ENCODE measurements around the gene PPARGC1A.

PPARGC1A gene

GRCh38 chr4:23750125-23750524 is 139.7 kb downstream of the PPARGC1A start:
- Histone ChIP-seq H3K27me3 (no peaks in the 10 kb centered on the region), H3K27ac (no peak overlapping the region), H3K9ac (no peak overlapping the region), H3K4me1 (no peaks in the 10 kb centered on the region), H3K4me3 (no peak overlapping the region), H3K4me2 (no peak overlapping the region), H3K36me3 (no peaks in the 10 kb centered on the region), H3K9me3 (replicated peaks in 1 of 11) (peaks cover 0 to 7% (median 0%) of the 10 kb centered on the region in 11 experiments; a peak in 2 of 22 replicates), H4K20me1 (no peaks in the 10 kb centered on the region)
- TF ChIP-seq Cebpa-rat (IDR thresholded peaks at IDR 0.05), result no peak

DNA sequence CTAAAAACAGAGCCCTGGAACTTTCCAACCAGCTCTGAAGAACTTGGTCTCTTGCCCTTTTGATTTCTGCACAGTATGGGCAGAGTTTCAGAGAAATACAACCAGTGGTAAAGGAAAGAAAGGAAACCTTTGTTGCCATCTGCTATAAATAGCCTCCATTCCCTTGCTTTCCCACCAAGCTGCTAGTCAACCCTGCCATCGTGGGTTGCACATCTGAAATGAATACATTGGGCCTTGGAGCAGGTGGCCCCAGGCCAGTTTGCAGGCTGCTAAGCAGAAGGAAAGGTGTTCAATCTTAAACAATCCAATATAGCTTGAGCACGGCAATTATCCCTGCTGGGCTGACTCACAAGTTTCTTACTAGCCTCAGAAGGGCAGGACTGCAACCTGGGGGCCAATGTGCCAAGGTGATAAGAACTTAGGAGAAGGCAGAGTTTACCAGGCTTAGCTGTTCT is 142.5 kb downstream of the PPARGC1A start:
- H3K4me3 ChIP-seq, result no peak overlapping the region
- no peak for TF ChIP-seq Cebpa-rat (IDR thresholded peaks at IDR 0.05)
- H3K27ac ChIP-seq, result no peak overlapping the region
- H3K27me3 ChIP-seq, result no peaks in the 10 kb centered on the region
- H3K4me2 ChIP-seq, result no peak overlapping the region
- peaks cover 0 to 8% (median 0%) of the 10 kb centered on the region in 11 experiments; a peak in 2 of 22 replicates for H3K9me3 ChIP-seq (replicated peaks in 1 of 11)
- H3K36me3 ChIP-seq, result no peaks in the 10 kb centered on the region
- H4K20me1 ChIP-seq, result no peaks in the 10 kb centered on the region
- no peaks in the 10 kb centered on the region for H3K4me1 ChIP-seq
- H3K9ac ChIP-seq, result no peak overlapping the region

DNA sequence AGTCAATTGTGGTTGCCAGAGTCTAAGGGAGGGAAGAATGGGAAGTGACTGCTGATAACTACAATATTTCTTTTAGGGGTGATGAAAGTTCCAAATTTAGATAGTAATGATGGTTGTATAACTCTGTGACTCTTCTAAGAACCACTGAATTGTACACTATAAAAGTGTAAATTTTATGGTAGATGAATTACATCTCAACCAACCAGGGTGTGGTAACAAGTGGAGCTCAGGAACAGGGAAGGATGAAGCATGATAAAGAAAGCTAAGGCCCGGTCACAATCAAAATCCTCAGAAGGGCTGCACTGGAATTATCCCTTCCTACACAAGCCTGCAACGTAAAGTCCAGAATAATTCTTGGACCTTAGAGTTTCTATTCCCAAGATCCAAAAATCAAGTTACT is 143.2 kb downstream of the PPARGC1A start:
- no peak for TF ChIP-seq Cebpa-rat (IDR thresholded peaks at IDR 0.05)

DNA sequence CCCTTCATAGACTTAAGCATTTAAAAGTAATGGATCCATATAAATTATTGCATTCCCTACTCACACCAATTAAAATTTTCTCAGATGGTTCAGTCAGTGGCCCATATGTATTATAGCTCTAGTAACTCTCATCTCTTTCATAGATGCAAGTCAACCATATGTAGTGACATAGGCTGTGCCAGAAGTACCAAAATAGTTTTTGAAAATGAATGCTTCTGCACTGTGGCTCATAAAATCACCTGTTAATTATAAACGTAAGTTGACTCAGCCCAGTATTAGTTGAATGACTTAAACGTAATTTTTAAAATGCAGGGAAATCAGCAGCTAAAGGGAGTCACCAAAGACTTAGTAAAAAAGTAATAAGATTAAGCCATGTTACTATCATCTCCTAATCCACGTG is 143.8 kb downstream of the PPARGC1A start:
- Histone ChIP-seq H3K4me3 (no peak overlapping the region), H4K20me1 (no peaks in the 10 kb centered on the region), H3K27ac (no peak overlapping the region), H3K4me2 (no peak overlapping the region), H3K9ac (no peak overlapping the region), H3K27me3 (no peaks in the 10 kb centered on the region), H3K9me3 (replicated peaks in 1 of 11) (peaks cover 0 to 8% (median 0%) of the 10 kb centered on the region in 11 experiments; a peak in 2 of 22 replicates), H3K4me1 (no peaks in the 10 kb centered on the region), H3K36me3 (no peaks in the 10 kb centered on the region)
- TF ChIP-seq Cebpa-rat (IDR thresholded peaks at IDR 0.05), result no peak

More for the DNA sequence above, 143.2 kb downstream of the PPARGC1A start:
- Histone ChIP-seq H3K4me3 (no peak overlapping the region), H3K27me3 (no peaks in the 10 kb centered on the region), H4K20me1 (no peaks in the 10 kb centered on the region), H3K36me3 (no peaks in the 10 kb centered on the region), H3K4me2 (no peak overlapping the region), H3K9me3 (replicated peaks in 1 of 11) (peaks cover 0 to 8% (median 0%) of the 10 kb centered on the region in 11 experiments; a peak in 2 of 22 replicates), H3K27ac (no peak overlapping the region), H3K9ac (no peak overlapping the region), H3K4me1 (no peaks in the 10 kb centered on the region)

DNA sequence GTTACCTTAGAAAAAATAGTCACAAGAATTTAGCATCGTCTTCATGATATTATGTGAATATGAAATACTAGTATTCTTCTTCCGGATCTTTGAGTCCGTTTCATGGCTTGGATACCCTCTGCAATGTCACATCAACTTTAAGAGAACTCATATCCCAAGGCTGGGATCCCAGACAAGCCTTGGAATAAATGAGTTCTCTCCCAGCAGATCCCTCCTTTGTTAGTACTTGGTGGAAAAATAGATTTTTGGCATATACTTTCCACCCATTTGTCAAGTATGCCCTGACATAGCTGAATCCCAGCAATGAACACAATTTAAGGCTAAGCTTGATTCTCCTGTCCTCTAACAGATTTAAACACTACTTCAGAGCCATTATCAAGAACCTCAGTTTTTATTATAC is 144.5 kb downstream of the PPARGC1A start:
- no peak overlapping the region for H3K4me2 ChIP-seq
- no peak overlapping the region for H3K9ac ChIP-seq
- no peak overlapping the region for H3K27ac ChIP-seq
- no peaks in the 10 kb centered on the region for H3K36me3 ChIP-seq
- H4K20me1 ChIP-seq, result no peaks in the 10 kb centered on the region
- TF ChIP-seq Cebpa-rat (IDR thresholded peaks at IDR 0.05), result no peak
- no peaks in the 10 kb centered on the region for H3K4me1 ChIP-seq
- H3K4me3 ChIP-seq, result no peak overlapping the region
- peaks cover 0 to 8% (median 0%) of the 10 kb centered on the region in 11 experiments; a peak in 2 of 22 replicates for H3K9me3 ChIP-seq (replicated peaks in 1 of 11)
- no peaks in the 10 kb centered on the region for H3K27me3 ChIP-seq

Data from BLaER1 treated with 17β-estradiol and CSF1 and Interleukin-3, amounts not matched to agents 10 nM and 100 nM (cell line).